OCI-LY7 (cell line): Measurements from ENCODE around the gene SYT14.

Experiments
- EZH2phosphoT487 ChIP-seq: fragments of 200-600 bp; sonication (generic); IDR thresholded peaks from 2 replicates; pipeline ENCODE4 v1.6.1; 2018; ENCODE audit warnings: low read depth, borderline replicate concordance, mild to moderate bottlenecking, mixed run types, antibody characterized with exemption, low read length, moderate library complexity, mixed read lengths
- TF ChIP-seq, protein P1 (sequence below): fragments of 200-600 bp; sonication (generic); conservative IDR thresholded peaks from 2 replicates; pipeline ENCODE4 v1.5.1; 2014; ENCODE audit warnings: mild to moderate bottlenecking, antibody characterized with exemption, low read length, moderate library complexity, mixed read lengths

DNA sequence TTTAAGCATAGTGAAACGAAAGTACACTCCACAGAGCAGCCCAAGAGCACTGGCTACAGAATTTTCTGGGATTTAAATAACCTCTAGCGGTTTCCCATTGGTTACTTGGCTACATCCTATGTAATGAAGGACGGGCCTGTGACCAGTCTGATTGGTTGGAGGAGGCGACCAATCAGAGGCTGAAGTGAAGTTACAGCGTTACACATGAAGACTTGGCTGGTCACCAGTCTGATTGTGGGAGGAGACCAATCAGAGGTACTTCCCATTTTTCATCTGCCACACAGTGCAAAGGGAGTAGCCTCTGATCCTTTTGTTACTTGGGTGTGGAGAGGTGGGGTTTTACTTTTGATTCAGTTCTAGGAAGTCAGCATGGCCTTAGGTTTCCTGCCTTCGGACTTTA, 151.8 kb downstream of the SYT14 start:
- TF ChIP-seq, protein P1, sequence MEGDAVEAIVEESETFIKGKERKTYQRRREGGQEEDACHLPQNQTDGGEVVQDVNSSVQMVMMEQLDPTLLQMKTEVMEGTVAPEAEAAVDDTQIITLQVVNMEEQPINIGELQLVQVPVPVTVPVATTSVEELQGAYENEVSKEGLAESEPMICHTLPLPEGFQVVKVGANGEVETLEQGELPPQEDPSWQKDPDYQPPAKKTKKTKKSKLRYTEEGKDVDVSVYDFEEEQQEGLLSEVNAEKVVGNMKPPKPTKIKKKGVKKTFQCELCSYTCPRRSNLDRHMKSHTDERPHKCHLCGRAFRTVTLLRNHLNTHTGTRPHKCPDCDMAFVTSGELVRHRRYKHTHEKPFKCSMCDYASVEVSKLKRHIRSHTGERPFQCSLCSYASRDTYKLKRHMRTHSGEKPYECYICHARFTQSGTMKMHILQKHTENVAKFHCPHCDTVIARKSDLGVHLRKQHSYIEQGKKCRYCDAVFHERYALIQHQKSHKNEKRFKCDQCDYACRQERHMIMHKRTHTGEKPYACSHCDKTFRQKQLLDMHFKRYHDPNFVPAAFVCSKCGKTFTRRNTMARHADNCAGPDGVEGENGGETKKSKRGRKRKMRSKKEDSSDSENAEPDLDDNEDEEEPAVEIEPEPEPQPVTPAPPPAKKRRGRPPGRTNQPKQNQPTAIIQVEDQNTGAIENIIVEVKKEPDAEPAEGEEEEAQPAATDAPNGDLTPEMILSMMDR: no peak
- TF ChIP-seq EZH2phosphoT487: no peak
